Activated T-helper 1 cell treated with anti-CD3 and anti-CD28 coated beads, Interleukin-12 subunit alpha, Interleukin-12 subunit beta, Interleukin-2, Interleukin-4 antibody, amounts not matched to agents 30 ng/mL and 10 ng/mL and 1 ng/mL, durations not matched to agents 14 hours and 24 hours and 36 hours (primary cell): ENCODE data around the gene PEF1. TPM values are rescaled to one million over a fixed set of nuclear protein-coding genes. Genes with fewer than 3 reads are reported as not detected.
A peak's percentile ranks its signal among the peaks of the same experiment; 100 is the strongest.

Experiments
- DNase-seq: peaks from one replicate; pipeline ENCODE4 v3.0.0; 2021; ENCODE audit warnings: low spot score
- H3K27ac Mint-ChIP-seq: one replicate; pipeline ENCODE4 v1.8.0; 2021; ENCODE audit warnings: mild to moderate bottlenecking, mixed read lengths
- H3K27me3 Mint-ChIP-seq: one replicate; pipeline ENCODE4 v1.8.0; 2022; ENCODE audit warnings: mild to moderate bottlenecking, moderate library complexity, mixed read lengths; ENCODE audit not compliant: insufficient read depth
- H3K36me3 Mint-ChIP-seq: one replicate; pipeline ENCODE4 v1.8.0; 2021; ENCODE audit warnings: low read depth, mixed read lengths
- H3K4me1 Mint-ChIP-seq: one replicate; pipeline ENCODE4 v1.8.0; 2021; ENCODE audit warnings: low read depth, mixed read lengths
- H3K4me3 Mint-ChIP-seq: one replicate; pipeline ENCODE4 v1.8.0; 2021; ENCODE audit warnings: mild to moderate bottlenecking, moderate library complexity, mixed read lengths
- H3K9me3 Mint-ChIP-seq: one replicate; pipeline ENCODE4 v1.8.0; 2021; ENCODE audit warnings: mixed read lengths
- intact Hi-C: fragments of 100-400 bp; cut with micrococcal nuclease; formaldehyde crosslinking; loops from one replicate; pipeline ENCODE4 v1.15.1; 2024
- total RNA-seq: library from RNA; stranded (reverse); gene quantifications from 2 replicates; pipeline ENCODE4 v1.2.3, GENCODE V29; 2022

The PEF1 gene
- total RNA-seq, 1 donor from 2014 or later, result 57.6 TPM

DNA sequence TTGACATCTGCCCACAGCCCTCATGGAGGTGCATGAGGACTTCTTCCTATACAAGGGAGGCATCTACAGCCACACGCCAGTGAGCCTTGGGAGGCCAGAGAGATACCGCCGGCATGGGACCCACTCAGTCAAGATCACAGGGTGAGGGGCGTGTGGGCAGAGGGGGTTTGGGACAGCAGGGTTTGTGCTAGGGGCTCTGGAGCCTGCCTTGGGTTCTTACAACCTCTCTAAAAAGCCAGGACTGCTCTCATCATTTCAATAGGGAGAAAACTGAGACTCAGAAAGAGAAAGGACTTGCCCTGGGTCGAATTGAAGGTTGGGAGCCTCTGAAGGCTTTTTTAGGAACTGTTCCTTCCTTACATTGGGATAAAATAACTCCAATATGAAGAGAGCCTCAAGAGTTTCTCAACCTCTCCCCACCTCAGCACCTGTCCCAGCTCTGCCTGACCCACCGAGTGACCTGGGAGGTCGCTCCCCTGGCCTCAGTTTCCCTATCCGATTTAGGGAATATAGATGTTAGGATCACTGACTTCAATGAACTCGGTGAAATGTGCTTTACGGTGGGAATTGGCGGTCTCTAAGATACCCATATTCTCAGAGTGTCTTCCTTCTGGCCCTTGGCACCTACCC is 58.8 kb downstream of the PEF1 start:
- Mint-ChIP-seq H3K36me3 (no peaks in the 10 kb centered on the region), H3K4me3 (no peak overlapping the region), H3K27me3 (peaks cover 10% of the 10 kb centered on the region), H3K9me3 (no peaks in the 10 kb centered on the region), H3K4me1 (no peaks in the 10 kb centered on the region), H3K27ac (no peak overlapping the region)
- no peak for DNase-seq
- intact Hi-C loops, result no loop called here

DNA sequence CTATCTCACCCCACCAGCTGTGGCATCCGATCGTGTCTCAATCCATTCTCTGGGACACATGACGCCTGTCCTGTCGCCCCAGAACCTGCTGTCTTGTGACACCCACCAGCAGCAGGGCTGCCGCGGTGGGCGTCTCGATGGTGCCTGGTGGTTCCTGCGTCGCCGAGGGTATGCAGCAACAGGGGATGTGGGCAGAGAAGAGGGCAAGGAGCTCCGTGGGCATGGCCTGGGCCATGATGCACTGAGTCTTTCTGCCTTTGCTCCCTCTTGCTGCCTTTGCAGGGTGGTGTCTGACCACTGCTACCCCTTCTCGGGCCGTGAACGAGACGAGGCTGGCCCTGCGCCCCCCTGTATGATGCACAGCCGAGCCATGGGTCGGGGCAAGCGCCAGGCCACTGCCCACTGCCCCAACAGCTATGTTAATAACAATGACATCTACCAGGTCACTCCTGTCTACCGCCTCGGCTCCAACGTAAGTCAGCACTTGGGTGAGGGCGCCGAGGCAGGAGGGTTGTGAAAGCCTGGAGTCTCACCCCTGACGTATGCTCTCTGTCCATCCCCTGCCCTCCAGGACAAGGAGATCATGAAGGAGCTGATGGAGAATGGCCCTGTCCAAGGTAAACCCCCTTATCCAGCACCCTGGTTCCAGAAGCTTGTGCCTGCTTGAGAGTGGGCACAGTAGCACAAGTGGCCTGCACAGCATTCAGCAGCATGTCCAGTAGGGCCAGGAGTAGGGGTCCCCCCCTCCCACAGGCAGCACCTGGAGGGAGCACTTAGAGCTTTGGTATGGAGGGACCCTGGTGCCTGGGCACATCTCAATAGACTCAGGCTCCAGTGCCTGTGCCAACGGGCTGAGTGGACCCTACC is 59.6 kb downstream of the PEF1 start:
- Mint-ChIP-seq H3K36me3 (no peaks in the 10 kb centered on the region), H3K4me3 (no peak overlapping the region), H3K27me3 (peaks cover 8% of the 10 kb centered on the region), H3K9me3 (no peaks in the 10 kb centered on the region), H3K27ac (no peak overlapping the region), H3K4me1 (no peaks in the 10 kb centered on the region)
- intact Hi-C loops, result no loop called here
- no peak for DNase-seq

DNA sequence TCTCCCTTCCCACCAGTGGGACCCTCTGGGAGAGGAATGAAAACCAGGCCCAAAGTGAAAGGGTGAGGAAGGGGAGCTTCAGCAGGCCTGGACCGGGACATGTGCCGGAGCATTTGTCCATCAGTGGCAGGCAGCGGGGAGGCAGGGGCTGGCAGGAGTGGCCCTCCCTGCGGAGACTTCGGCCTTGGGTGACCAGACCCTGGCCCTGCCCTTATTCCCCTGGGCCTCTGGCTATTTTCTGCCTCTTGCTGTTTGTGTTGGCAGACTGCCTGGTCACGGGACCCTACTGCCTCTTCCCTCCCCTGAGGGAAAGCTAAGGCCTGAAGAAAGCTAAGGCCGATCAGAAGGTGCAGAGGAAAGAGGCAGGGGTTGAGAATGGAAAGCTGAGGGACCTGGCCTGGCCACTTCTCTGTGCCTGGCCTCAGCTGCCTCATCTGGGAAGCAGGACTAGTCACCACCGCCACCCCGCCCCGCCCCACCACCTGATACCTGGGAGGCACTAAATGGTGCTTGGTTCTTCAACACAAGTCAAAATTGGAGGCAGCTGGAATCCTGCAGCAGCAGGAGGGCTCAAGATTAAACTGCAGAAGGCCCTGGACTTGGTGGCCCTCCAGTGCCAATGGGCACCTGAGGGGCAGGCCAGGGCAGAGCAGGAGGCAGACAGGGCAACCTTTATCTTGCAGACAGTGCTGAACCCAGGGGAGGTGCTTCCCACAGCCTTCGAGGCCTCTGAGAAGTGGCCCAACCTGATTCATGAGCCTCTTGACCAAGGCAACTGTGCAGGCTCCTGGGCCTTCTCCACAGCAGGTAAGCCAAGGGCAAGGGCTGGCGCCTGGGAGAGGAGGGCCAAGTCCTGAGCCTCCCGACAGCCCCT is 60.4 kb downstream of the PEF1 start:
- intact Hi-C loops, result no loop called here
- peaks cover 6% of the 10 kb centered on the region for H3K27me3 Mint-ChIP-seq
- H3K9me3 Mint-ChIP-seq, result no peaks in the 10 kb centered on the region
- no peak for DNase-seq
- no peaks in the 10 kb centered on the region for H3K4me1 Mint-ChIP-seq
- H3K4me3 Mint-ChIP-seq, result no peak overlapping the region
- H3K27ac Mint-ChIP-seq, result no peak overlapping the region
- H3K36me3 Mint-ChIP-seq, result no peaks in the 10 kb centered on the region

DNA sequence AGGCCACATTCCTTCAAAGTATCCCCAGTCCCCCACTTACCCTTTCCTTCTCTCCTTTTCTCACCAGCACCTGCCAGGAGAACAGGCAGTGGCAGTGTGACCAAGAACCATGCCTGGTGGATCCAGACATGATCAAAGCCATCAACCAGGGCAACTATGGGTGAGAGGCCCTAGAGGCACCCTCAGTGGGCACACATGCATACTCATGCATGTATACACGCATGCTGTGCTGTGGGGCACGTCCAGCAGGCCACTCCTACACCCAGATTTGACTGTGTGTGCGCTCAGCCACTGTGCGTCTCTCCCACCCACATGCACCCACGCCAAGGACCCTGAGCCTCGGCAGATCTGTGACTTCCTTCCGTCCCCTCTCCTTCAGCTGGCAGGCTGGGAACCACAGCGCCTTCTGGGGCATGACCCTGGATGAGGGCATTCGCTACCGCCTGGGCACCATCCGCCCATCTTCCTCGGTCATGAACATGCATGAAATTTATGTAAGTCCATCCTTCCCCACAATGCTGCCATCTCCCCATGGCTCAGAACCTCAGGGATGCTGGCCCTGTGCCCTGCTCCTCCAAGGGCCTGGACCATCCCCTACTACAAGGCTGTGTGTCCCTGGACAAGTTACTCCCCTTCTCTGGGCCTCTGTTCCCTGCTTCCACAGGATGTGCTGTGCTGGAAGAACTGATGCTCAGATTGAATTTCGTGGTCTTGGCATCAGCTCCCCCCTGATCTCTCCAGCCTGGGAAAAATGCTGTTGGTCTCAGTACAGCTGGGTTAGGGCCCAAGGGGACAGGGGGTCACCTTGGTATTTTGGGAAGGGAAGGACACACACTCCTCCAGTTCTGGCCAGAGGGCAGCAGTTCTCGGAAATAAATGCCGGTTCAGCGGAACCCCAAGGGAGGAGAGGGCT is 61.3 kb downstream of the PEF1 start:
- Mint-ChIP-seq H3K9me3 (no peaks in the 10 kb centered on the region), H3K4me3 (no peak overlapping the region), H3K27me3 (peaks cover 4% of the 10 kb centered on the region), H3K36me3 (no peaks in the 10 kb centered on the region), H3K27ac (no peak overlapping the region), H3K4me1 (no peaks in the 10 kb centered on the region)
- no peak for DNase-seq
- intact Hi-C loops, result no loop called here

DNA sequence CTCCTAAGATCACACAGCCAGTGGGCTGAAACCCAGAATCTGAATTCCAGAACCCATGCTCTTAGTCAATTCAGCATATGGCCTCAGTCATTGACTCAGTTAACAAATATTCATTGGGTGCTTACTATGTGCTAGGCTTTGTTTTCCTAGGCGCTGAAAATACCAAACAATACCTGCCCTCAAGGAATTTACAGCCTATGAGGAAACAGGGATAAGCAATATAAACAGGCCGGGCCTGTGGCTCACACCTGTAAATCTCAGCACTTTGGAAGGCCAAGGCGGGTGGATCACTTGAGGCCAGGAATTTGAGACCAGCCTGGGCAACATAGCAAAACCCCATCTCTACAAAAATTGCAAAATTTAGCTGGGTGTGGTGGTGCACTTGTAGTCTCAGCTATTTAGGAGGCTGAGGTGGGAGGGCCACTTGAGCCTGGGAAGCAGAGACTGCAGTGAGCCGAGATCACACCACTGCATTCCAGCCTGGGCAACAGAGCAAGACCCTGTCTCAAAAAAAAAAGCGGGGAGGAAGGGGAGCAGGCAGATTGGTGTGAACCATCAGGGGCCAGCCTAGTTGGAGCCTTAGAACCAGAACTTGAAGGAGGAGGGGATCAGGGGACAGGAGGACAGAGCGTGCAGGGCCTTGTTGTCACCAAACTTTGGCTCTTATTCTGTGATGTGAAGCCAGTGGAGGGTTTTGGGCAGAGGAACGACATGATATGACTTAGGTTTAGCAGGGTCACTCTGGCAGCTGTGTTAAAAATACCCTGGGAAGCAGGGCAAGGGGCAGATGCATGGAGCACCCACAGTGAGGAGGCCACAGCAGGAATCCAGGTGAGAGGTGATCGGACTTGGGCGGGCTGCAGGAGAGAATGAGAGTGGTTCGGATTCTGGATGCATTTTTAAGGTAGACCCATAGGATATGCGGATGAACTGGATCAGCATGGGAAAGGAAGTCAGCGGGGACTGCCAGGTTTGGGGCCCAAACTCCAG is 62.6 kb downstream of the PEF1 start:
- DNase-seq, result no peak
- H3K27ac Mint-ChIP-seq, result no peak overlapping the region
- H3K36me3 Mint-ChIP-seq, result no peaks in the 10 kb centered on the region
- no peaks in the 10 kb centered on the region for H3K27me3 Mint-ChIP-seq
- H3K9me3 Mint-ChIP-seq, result no peaks in the 10 kb centered on the region
- intact Hi-C loops, result no loop called here
- no peaks in the 10 kb centered on the region for H3K4me1 Mint-ChIP-seq
- no peak overlapping the region for H3K4me3 Mint-ChIP-seq

DNA sequence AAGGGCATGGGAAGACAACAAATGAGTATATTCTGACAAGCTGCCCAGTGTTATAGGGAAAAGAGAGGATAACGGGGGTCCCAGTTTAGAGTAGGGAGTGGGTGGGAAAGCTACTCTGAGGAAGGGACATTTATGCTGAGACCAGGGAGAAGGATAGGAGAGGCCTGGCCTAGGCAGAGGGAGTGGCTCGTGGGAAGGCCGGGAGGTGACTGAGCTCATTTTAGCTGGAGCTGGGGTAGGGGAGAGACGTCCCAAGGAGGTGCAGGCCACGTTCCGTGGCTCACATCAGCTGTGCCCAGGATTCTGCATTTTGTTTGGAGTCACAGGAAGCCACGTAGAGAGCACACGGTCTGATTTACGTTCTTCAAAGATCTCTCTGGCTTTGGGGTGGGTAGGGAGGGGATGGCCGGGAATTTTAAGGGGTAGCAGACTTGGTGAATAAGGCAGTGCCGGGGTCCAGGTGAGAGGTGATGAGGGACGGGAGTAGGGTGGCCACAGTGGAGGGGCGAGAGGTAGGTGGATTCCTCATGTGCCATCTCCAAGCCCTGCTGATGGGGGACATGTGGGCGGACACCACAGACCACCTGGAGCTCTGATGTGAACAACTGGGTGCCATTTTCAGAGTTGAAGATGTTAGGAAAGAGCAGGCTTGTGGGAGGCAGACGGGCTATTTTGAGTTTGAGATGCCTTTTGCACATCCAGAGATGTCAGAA is 63.6 kb downstream of the PEF1 start:
- H3K4me3 Mint-ChIP-seq, result no peak overlapping the region
- H3K36me3 Mint-ChIP-seq, result no peaks in the 10 kb centered on the region
- H3K27ac Mint-ChIP-seq, result peak overlapping the region; percentile 52
- H3K9me3 Mint-ChIP-seq, result no peaks in the 10 kb centered on the region
- H3K4me1 Mint-ChIP-seq, result no peaks in the 10 kb centered on the region
- no peaks in the 10 kb centered on the region for H3K27me3 Mint-ChIP-seq
- intact Hi-C loops, result no loop called here
- DNase-seq, result no peak

DNA sequence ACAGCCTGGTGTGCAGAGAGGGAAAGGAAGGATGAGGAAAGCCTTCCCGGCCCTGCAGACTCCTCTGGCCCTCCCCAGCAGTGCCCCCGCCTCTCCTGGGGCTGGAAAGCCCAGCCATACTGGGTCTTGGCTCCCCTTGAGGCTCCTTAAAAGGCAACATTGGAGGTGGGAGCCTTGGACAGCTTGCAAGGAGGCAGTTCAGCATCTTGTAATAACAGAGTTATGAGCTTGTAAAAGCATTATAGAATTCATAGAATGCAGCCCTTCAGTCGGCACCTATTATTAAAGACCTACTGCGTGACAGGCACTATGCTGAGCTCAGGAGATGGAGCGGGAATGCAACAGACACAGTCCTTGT is 64.2 kb downstream of the PEF1 start:
- no peak for DNase-seq
- Mint-ChIP-seq H3K27ac (no peak overlapping the region), H3K9me3 (no peaks in the 10 kb centered on the region), H3K4me1 (no peaks in the 10 kb centered on the region), H3K4me3 (no peak overlapping the region), H3K36me3 (no peaks in the 10 kb centered on the region), H3K27me3 (no peaks in the 10 kb centered on the region)
- intact Hi-C loops, result no loop called here

Other genes starting within 250 kb of the PEF1 start
- gene SERINC2, start 231.7 kb downstream of the PEF1 start, total RNA-seq, result not detected in 2 replicates
- gene TINAGL1, start 68.4 kb downstream of the PEF1 start, total RNA-seq, result not detected in 2 replicates
- not detected in 2 replicates for gene HCRTR1, start 27.2 kb downstream of the PEF1 start, total RNA-seq
- gene COL16A1, start 59.1 kb upstream of the PEF1 start, total RNA-seq, result not detected in 2 replicates
- gene ADGRB2, start 119.5 kb upstream of the PEF1 start, total RNA-seq, result 0.13 and 0.29 TPM in 2 replicates
- gene SPOCD1, start 171.1 kb upstream of the PEF1 start, total RNA-seq, result not detected in 2 replicates